BJ (cell line): ENCODE results near the gene PPTC7. TPM values are rescaled to one million over a fixed set of nuclear protein-coding genes. Genes with fewer than 3 reads are reported as not detected.
"Not testable (repeated sequence)": the region's sequence is repeated elsewhere in the genome, so short reads cannot be mapped to it uniquely, and the experiment has no call there.

Experiments
- CTCF ChIA-PET: fragments of 350-600 bp; formaldehyde crosslinking; extraction: SDS; loops from one replicate; lab custom pipeline; 2021; ENCODE audit warnings: antibody characterized with exemption, inconsistent platforms; lab: Yijun Ruan, JAX
- POLR2A ChIA-PET: fragments of 300-600 bp; sonication (Branson Sonifier 250); formaldehyde crosslinking; extraction: SDS; loops from one replicate; lab custom pipeline; 2021; ENCODE audit warnings: antibody characterized with exemption; lab: Charles Lee
- DNase-seq: peaks from one replicate; pipeline ENCODE4 v3.0.0-alpha.2; 2011; ENCODE audit warnings: low read depth
- H3K27me3 ChIP-seq: 2 replicates; pipeline ENCODE4 v1.6.0; 2011; ENCODE audit warnings: low read length; ENCODE audit not compliant: control insufficient read depth, insufficient read depth
- H3K36me3 ChIP-seq: 2 replicates; pipeline ENCODE4 v1.5.1; 2011; ENCODE audit warnings: low read length; ENCODE audit not compliant: control insufficient read depth, insufficient read depth
- H3K4me3 ChIP-seq: 2 replicates; pipeline ENCODE4 v1.5.1; 2011; ENCODE audit warnings: low read depth, mild to moderate bottlenecking, control low read depth, low read length
- polyA plus RNA-seq: library from polyadenylated mRNA; depleted of rRNA; stranded (reverse); fragments of >200 nt; gene quantifications from 2 replicates; pipeline ENCODE4 v1.2.3, GENCODE V29; 2011
- TF ChIP-seq, protein P1 (sequence below): IDR thresholded peaks from 2 replicates; pipeline ENCODE4 v1.5.1; 2011; ENCODE audit warnings: low read depth, mild to moderate bottlenecking, control low read depth, inconsistent platforms, low read length, moderate library complexity; ENCODE audit not compliant: insufficient read depth

PPTC7 gene
- polyA plus RNA-seq, 1 experiment = 6.0 TPM

DNA sequence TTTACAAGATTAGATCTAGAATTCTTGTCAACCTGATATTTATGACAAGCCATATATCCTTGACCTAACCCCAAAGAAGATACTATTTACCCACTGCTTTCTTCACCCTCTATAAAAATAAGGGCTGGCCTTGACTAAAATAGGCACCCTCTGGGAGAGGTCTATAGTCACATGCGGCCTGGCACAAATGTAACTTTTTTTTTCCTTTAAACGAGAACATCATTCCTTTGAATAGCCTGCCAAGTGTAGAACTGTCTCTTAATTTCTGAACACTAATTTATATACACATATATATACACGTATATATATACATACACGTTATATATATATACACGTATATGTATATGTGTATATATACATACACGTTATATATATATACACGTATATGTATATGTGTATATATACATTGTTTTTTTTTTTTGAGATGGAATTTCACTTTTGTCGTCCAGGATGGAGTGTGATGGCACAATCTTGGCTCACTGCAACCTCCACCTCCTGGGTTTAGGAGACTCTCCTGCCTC, 18.6 kb downstream of the PPTC7 start:
- H3K4me3 ChIP-seq = no peak overlapping the region
- ChIA-PET CTCF (interaction anchor here (1.2 kb wide), 1 partner anchor 114 kb away, joined by 4 read pairs; the partner anchor contains the start of gene ARPC3), POLR2A (no interaction called here)

DNA sequence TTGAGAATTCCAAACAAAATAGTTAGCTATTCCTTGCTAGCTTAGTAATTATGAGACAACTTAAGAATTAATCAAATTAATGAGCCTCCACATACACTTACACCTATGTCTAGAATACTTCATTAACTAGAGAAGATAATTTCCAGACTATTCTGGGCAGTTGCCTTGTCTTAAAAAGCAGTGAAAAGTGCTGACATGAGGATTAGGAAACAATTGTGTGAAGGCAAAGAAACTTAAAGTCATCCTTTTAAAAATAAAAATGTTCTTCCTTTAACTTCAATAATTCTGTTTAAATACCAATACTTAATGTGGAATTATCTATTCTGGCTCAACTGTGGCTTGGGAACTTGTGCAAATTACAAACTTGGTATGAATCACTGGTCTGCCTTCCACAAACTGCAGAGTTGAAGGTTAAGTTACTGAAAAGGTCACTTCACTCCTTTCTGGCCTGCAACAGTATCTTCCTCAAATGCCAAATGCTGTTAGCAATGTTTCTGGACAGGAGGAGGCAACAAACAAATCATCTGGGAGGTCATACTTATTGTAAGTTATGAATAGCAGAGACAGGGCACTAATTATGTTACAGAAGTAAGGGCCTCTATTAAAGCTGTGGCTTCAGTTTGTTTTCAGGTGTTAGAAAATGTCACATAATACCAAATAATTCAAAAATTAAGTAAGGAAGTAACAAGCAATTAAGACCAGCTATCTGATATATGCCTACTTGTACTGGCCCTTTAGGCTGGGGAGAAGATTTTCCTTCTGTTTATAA, 19.2 kb downstream of the PPTC7 start:
- Histone ChIP-seq H3K36me3 (no peaks in the 10 kb centered on the region), H3K27me3 (no peaks in the 10 kb centered on the region), H3K4me3 (no peak overlapping the region)
- CTCF ChIA-PET = interaction anchor here (1.2 kb wide), 1 partner anchor 113 kb away, joined by 4 read pairs; the partner anchor contains the start of gene ARPC3
- POLR2A ChIA-PET = interaction anchor here (0.6 kb wide), 1 partner anchor 9 kb away, joined by 7 read pairs; no protein-coding TSS in a partner anchor
- TF ChIP-seq, protein P1, sequence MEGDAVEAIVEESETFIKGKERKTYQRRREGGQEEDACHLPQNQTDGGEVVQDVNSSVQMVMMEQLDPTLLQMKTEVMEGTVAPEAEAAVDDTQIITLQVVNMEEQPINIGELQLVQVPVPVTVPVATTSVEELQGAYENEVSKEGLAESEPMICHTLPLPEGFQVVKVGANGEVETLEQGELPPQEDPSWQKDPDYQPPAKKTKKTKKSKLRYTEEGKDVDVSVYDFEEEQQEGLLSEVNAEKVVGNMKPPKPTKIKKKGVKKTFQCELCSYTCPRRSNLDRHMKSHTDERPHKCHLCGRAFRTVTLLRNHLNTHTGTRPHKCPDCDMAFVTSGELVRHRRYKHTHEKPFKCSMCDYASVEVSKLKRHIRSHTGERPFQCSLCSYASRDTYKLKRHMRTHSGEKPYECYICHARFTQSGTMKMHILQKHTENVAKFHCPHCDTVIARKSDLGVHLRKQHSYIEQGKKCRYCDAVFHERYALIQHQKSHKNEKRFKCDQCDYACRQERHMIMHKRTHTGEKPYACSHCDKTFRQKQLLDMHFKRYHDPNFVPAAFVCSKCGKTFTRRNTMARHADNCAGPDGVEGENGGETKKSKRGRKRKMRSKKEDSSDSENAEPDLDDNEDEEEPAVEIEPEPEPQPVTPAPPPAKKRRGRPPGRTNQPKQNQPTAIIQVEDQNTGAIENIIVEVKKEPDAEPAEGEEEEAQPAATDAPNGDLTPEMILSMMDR = no peak
- DNase-seq = no peak

More for the DNA sequence above, 18.6 kb downstream of the PPTC7 start:
- no peaks in the 10 kb centered on the region for H3K36me3 ChIP-seq
- TF ChIP-seq, protein P1 = no peak
- no peak for DNase-seq
- no peaks in the 10 kb centered on the region for H3K27me3 ChIP-seq

DNA sequence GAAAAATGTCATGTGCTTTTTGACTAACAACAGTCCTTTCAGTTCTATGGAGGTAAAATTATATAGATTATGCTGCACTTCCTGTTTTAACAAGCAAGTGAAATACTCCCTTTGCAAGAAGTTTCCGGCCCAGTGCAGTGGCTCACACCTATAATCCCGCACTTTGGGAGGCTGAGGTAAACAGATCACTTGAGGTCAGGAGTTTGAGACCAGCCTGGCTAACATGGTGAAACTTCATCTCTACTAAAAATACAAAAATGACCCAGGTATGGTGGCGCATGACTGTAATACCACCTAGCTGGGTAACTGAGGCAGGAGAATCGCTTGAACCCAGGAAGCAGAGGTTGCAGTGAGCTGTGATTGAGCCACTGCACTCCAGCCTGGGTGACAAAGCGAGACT, 20.7 kb downstream of the PPTC7 start:
- POLR2A ChIA-PET, H3K27me3 ChIP-seq, H3K4me3 ChIP-seq, DNase-seq, H3K36me3 ChIP-seq: not testable (repeated sequence)
- CTCF ChIA-PET = interaction anchor here (1.0 kb wide), 1 partner anchor 64 kb away, joined by 3 read pairs; no protein-coding TSS in a partner anchor

DNA sequence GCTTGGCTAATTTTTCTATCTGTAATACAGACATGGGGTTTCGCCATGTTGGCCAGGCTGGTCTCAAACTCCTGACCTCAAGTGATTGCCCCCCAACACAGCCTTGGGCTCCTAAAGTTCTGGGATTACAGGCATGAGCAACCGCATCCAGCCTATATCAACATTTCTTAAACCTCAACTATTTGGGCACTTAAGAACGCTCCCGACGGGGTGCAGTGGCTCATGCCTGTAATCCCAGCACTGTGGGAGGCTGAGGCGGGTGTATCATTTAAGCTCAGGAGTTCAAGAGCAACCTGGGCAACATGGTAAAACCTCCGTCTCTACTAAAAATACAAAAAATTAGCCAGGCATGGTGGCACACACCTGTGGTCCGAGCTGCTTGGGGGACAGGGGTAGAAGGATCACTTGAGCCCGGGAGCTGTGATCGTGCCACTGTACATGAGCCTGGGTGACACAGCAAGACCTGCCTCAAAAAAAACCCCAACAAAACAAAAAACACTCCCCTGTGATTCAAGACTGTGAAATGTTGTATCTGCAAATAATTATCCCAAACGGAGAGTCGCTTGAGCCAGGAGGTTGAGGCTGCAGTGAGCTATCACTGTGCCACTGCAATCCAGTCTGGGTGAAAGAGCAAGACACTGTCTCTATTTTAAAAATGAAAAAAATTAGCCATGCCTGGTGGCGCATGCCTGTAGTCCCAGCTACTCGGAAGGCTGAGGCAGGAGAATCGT, 21.5 kb downstream of the PPTC7 start:
- TF ChIP-seq, protein P1 = no peak
- H3K4me3 ChIP-seq = no peak overlapping the region
- H3K27me3 ChIP-seq = no peaks in the 10 kb centered on the region
- POLR2A ChIA-PET = interaction anchor here (0.6 kb wide), 1 partner anchor 916 kb away, joined by 6 read pairs; no protein-coding TSS in a partner anchor
- no peaks in the 10 kb centered on the region for H3K36me3 ChIP-seq
- no peak for DNase-seq
- CTCF ChIA-PET = interaction anchor here (1.0 kb wide), 1 partner anchor 63 kb away, joined by 3 read pairs; no protein-coding TSS in a partner anchor

DNA sequence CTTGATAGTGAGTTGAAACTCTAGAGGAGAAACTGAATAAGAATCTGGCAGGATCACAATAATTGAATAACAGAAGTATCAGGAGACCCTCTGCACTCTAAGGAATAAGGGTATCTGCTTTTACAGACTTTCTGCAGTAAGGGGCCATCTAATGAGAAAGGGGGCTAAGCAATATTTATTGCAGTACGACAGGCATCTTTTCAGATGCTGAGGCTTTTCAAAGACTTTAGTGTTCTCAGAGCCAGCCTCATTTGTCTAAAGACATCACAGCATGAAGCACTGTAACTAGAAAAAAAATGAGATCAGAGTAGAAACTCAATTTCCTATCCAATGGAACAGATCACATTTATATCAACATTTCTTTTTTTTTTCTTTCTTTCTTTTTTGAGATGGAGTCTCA, 22.2 kb downstream of the PPTC7 start:
- no peak for DNase-seq
- TF ChIP-seq, protein P1 = no peak
- Histone ChIP-seq H3K4me3 (no peak overlapping the region), H3K36me3 (no peaks in the 10 kb centered on the region), H3K27me3 (no peaks in the 10 kb centered on the region)
- ChIA-PET POLR2A (interaction anchor here (0.6 kb wide), 1 partner anchor 916 kb away, joined by 6 read pairs; no protein-coding TSS in a partner anchor), CTCF (no interaction called here)
